HCT116 (cell line): Measurements from ENCODE around the gene STRN. TPM values are rescaled to one million over a fixed set of nuclear protein-coding genes. Genes with fewer than 3 reads are reported as not detected.

Experiments used
- ATAC-seq: fragments of 200-7000 bp; cut with Tn5 transposase; 2 replicates; pipeline ENCODE4 v1.9.1; 2020; ENCODE audit warnings: mild to moderate bottlenecking, moderate library complexity
- BruUV-seq: library from RNA; stranded (reverse); fragments of 400-500 nt; replicated peaks from 2 replicates; lab custom pipeline; 2021; lab: Mats Ljungman, UMichigan
- CTCF ChIA-PET: fragments of 300-600 bp; sonication (Branson Sonifier 250); formaldehyde crosslinking; loops from one replicate; lab custom pipeline; 2021; ENCODE audit warnings: antibody characterized with exemption; lab: Charles Lee
- POLR2A ChIA-PET: fragments of 300-600, 350-600 bp; sonication (Branson Sonifier 250); formaldehyde crosslinking; loops from one replicate; lab custom pipeline; 2021; ENCODE audit warnings: antibody characterized with exemption; lab: Charles Lee
- RAD21 ChIA-PET, 2 experiments: fragments of 300-600 bp; sonication (Branson Sonifier 250); formaldehyde crosslinking; loops; one replicate each; lab custom pipeline; 2023; ENCODE audit warnings: low total read pairs in 2 of 2; ENCODE audit not compliant: uncharacterized antibody in 2 of 2, unreplicated experiment in 2 of 2, low non-redundant PET in 1 of 2; lab: Charles Lee
- DNase-seq: peaks from one replicate; pipeline ENCODE4 v3.0.0-alpha.2; 2010; ENCODE audit warnings: low read depth, low spot score
- H2AFZ ChIP-seq: fragments of 200-600 bp; shearing (Covaris generic), sonication (generic); 2 replicates; pipeline ENCODE4 v1.6.1; 2017; ENCODE audit warnings: low read depth, mixed run types, mixed read lengths, antibody characterized with exemption, low read length; ENCODE audit not compliant: poor library complexity, severe bottlenecking
- H3K27ac ChIP-seq: 2 replicates; pipeline ENCODE4 v1.5.1; 2012; ENCODE audit warnings: low read depth, low read length
- H3K27me3 ChIP-seq: fragments of 200-600 bp; sonication (generic); 2 replicates; pipeline ENCODE4 v1.6.1; 2016; ENCODE audit warnings: mixed run types, low read length, mixed read lengths; ENCODE audit not compliant: insufficient read depth
- H3K36me3 ChIP-seq, 2 experiments: fragments of 200-500 bp in 1 of 2; fragments of 200-600 bp in 1 of 2; sonication (Bioruptor generic) in 1 of 2; sonication (generic) in 1 of 2; 2 replicates each; pipeline versions ENCODE4 v1.5.1 to v1.6.1; 2014 to 2016; ENCODE audit warnings: low read length in 2 of 2, inconsistent platforms in 1 of 2, mixed read lengths in 1 of 2, mixed run types in 1 of 2; ENCODE audit not compliant: insufficient read depth in 2 of 2, control insufficient read depth in 1 of 2
- H3K4me1 ChIP-seq, 2 experiments: fragments of 200-600 bp in 1 of 2; sonication (generic) in 1 of 2; 2 replicates each; pipeline versions ENCODE4 v1.5.1 to v1.6.1; 2012 to 2017; ENCODE audit warnings: low read length in 2 of 2, inconsistent platforms in 1 of 2, mild to moderate bottlenecking in 1 of 2, mixed read lengths in 1 of 2, mixed run types in 1 of 2, moderate library complexity in 1 of 2; ENCODE audit not compliant: insufficient read depth in 2 of 2, control insufficient read depth in 1 of 2
- H3K4me2 ChIP-seq: fragments of 200-600 bp; sonication (generic); 2 replicates; pipeline ENCODE4 v1.6.1; 2017; ENCODE audit warnings: mixed run types, low read length, mixed read lengths
- H3K4me3 ChIP-seq, 2 experiments: fragments of 200-600 bp in 1 of 2; sonication (generic) in 1 of 2; replicated peaks in 1 of 2; 2 replicates each; pipeline ENCODE4 v1.5.1; 2011 to 2016; ENCODE audit warnings: low read length in 2 of 2, control low read depth in 1 of 2, low read depth in 1 of 2, mild to moderate bottlenecking in 1 of 2, mixed read lengths in 1 of 2, mixed run types in 1 of 2
- H3K79me2 ChIP-seq: fragments of 200-600 bp; sonication (generic); 2 replicates; pipeline ENCODE4 v1.6.1; 2017; ENCODE audit warnings: mild to moderate bottlenecking, mixed run types, low read length, moderate library complexity, mixed read lengths; ENCODE audit not compliant: insufficient read depth
- H3K9ac ChIP-seq: fragments of 200-600 bp; sonication (generic); 2 replicates; pipeline ENCODE4 v1.6.1; 2016; ENCODE audit warnings: low read length, mixed read lengths
- H3K9me2 ChIP-seq: fragments of 200-600 bp; sonication (generic), shearing (Covaris generic); 2 replicates; pipeline ENCODE4 v1.6.1; 2017; ENCODE audit warnings: mixed run types, mild to moderate bottlenecking, moderate library complexity; ENCODE audit not compliant: insufficient read depth
- H3K9me3 ChIP-seq, 2 experiments: fragments of 200-500 bp in 1 of 2; fragments of 200-600 bp in 1 of 2; sonication (Bioruptor generic) in 1 of 2; sonication (generic) in 1 of 2; 2 replicates each; pipeline ENCODE4 v1.6.1; 2014 to 2017; ENCODE audit warnings: low read length in 2 of 2, mixed read lengths in 2 of 2, inconsistent platforms in 1 of 2, low read depth in 1 of 2, mild to moderate bottlenecking in 1 of 2, mixed run types in 1 of 2, moderate library complexity in 1 of 2; ENCODE audit not compliant: control insufficient read depth in 1 of 2, insufficient read depth in 1 of 2
- H4K20me1 ChIP-seq: fragments of 200-600 bp; sonication (generic), shearing (Covaris generic); 2 replicates; pipeline ENCODE4 v1.6.1; 2017; ENCODE audit warnings: mixed run types, mild to moderate bottlenecking, moderate library complexity; ENCODE audit not compliant: insufficient read depth
- ATF3 ChIP-seq: IDR thresholded peaks from 2 replicates; pipeline ENCODE4 v1.6.1; 2012
- CBX3 ChIP-seq: IDR thresholded peaks from 2 replicates; pipeline ENCODE4 v1.6.1; 2012; ENCODE audit warnings: low read depth
- CEBPB ChIP-seq: IDR thresholded peaks from 2 replicates; pipeline ENCODE4 v1.6.1; 2012; ENCODE audit warnings: low read depth
- CTCF ChIP-seq, 3 experiments: fragments of 200-600 bp in 1 of 3; sonication (generic) in 1 of 3; IDR thresholded peaks in 2 of 3; conservative IDR thresholded peaks in 1 of 3; 2 replicates each; pipeline ENCODE4 v1.5.1; 2012 to 2017; ENCODE audit warnings: low read depth in 2 of 3, low read length in 2 of 3, antibody characterized with exemption in 1 of 3, borderline replicate concordance in 1 of 3, control low read depth in 1 of 3, mild to moderate bottlenecking in 1 of 3, mixed read lengths in 1 of 3, mixed run types in 1 of 3, moderate library complexity in 1 of 3; ENCODE audit not compliant: insufficient read depth in 1 of 3
- ELF1 ChIP-seq: IDR thresholded peaks from 2 replicates; pipeline ENCODE4 v1.6.1; 2012; ENCODE audit warnings: low read depth, borderline replicate concordance
- EZH2 ChIP-seq: fragments of 200-600 bp; sonication (generic); IDR thresholded peaks from 2 replicates; pipeline ENCODE4 v1.6.1; 2017; ENCODE audit warnings: antibody characterized with exemption, mixed run types
- EZH2phosphoT487 ChIP-seq: fragments of 200-600 bp; IDR thresholded peaks from 2 replicates; pipeline ENCODE4 v1.6.1; 2018; ENCODE audit warnings: antibody characterized with exemption, borderline replicate concordance
- FOSL1 ChIP-seq: IDR thresholded peaks from 2 replicates; pipeline ENCODE4 v1.6.1; 2012; ENCODE audit warnings: low read depth
- JUND ChIP-seq: IDR thresholded peaks from 2 replicates; pipeline ENCODE4 v1.6.1; 2012
- MAX ChIP-seq: IDR thresholded peaks from 2 replicates; pipeline ENCODE4 v1.6.1; 2012
- POLR2A ChIP-seq: IDR thresholded peaks from 2 replicates; pipeline ENCODE4 v1.7.0; 2011; ENCODE audit warnings: borderline replicate concordance; ENCODE audit not compliant: insufficient read depth, insufficient read length; ENCODE audit errors: extremely low read depth
- RAD21 ChIP-seq: IDR thresholded peaks from 2 replicates; pipeline ENCODE4 v1.6.1; 2012; ENCODE audit warnings: low read depth, mild to moderate bottlenecking
- REST ChIP-seq: IDR thresholded peaks from 2 replicates; pipeline ENCODE4 v1.6.1; 2012; ENCODE audit warnings: low read depth
- SP1 ChIP-seq: IDR thresholded peaks from 2 replicates; pipeline ENCODE4 v1.6.1; 2012; ENCODE audit warnings: low read depth
- SRF ChIP-seq: IDR thresholded peaks from 2 replicates; pipeline ENCODE4 v1.6.1; 2012; ENCODE audit warnings: low read depth
- TCF7L2 ChIP-seq: IDR thresholded peaks from 2 replicates; pipeline ENCODE4 v1.7.0; 2011; ENCODE audit warnings: borderline replicate concordance, inconsistent platforms; ENCODE audit not compliant: insufficient read depth, insufficient read length; ENCODE audit errors: extremely low read depth
- ZFX ChIP-seq: fragments of 450-650 bp; IDR thresholded peaks from 2 replicates; pipeline ENCODE4 v1.6.1; 2017
- ZNF274 ChIP-seq: fragments of 200-500 bp; sonication (Bioruptor generic); IDR thresholded peaks from 2 replicates; pipeline ENCODE4 v1.6.1; 2014; ENCODE audit warnings: mild to moderate bottlenecking, low read depth, low read length, inconsistent platforms
- intact Hi-C: fragments of 100-400 bp; cut with micrococcal nuclease; formaldehyde crosslinking; loops from 2 replicates; pipeline ENCODE4 v1.10.0; 2022
- total RNA-seq: library from RNA; stranded (reverse); gene quantifications from one replicate; pipeline ENCODE4 v1.2.1, GENCODE V29; 2021; ENCODE audit not compliant: unreplicated experiment

The STRN gene
- total RNA-seq, 1 experiment from 2014 or later = 26.4 TPM

GRCh38 chr2:36973320-36973719, 7.0 kb upstream of the STRN start (continued):
- no peak for TF ChIP-seq REST
- no peak for TF ChIP-seq ZNF274

GRCh38 chr2:36971990-36972389, 5.7 kb upstream of the STRN start:
- Histone ChIP-seq H3K4me1 (peaks cover 3 to 16% of the 10 kb centered on the region in 2 experiments; a peak in 3 of 4 replicates), H3K4me2 (no peak overlapping the region), H3K9ac (no peak overlapping the region), H3K36me3 (no peaks in the 10 kb centered on the region), H3K9me2 (no peaks in the 10 kb centered on the region), H4K20me1 (no peaks in the 10 kb centered on the region), H3K27ac (no peak overlapping the region), H3K9me3 (no peaks in the 10 kb centered on the region), H3K4me3 (no peak overlapping the region), H3K79me2 (no peaks in the 10 kb centered on the region), H2AFZ (no peak overlapping the region), H3K27me3 (no peaks in the 10 kb centered on the region)
- no TSS peak for BruUV-seq
- ChIA-PET POLR2A (no interaction called here), RAD21 (no interaction called here), CTCF (no interaction called here)
- DNase-seq (no peak), ATAC-seq (no peak)
- intact Hi-C loops = no loop called here
- TF ChIP-seq ZFX (no peak), RAD21 (no peak), ATF3 (no peak), EZH2 (no peak), POLR2A (no peak), ELF1 (no peak), SP1 (no peak), MAX (no peak), CEBPB (no peak), FOSL1 (no peak), REST (no peak), ZNF274 (no peak), EZH2phosphoT487 (no peak), SRF (no peak), TCF7L2 (no peak), JUND (no peak), CBX3 (no peak), CTCF (IDR thresholded peaks at IDR 0.05 in 2 of 3, conservative IDR thresholded peaks at IDR 0.05 in 1 of 3; ENCODE audit: borderline replicate concordance in 1 of 3, insufficient read depth in 1 of 3, low read depth in 2 of 3, low read length in 2 of 3) (no peak)
